Panc1 (cell line): Measurements from ENCODE around the gene UBE2Q2. TPM values are rescaled to one million over a fixed set of nuclear protein-coding genes. Genes with fewer than 3 reads are reported as not detected.

ENCODE experiments used
- ATAC-seq: fragments of 200-7000 bp; cut with Tn5 transposase; 2 replicates; pipeline ENCODE4 v1.9.1; 2020; ENCODE audit warnings: mild to moderate bottlenecking, moderate library complexity
- BruUV-seq: library from RNA; stranded (reverse); fragments of 400-500 nt; replicated peaks from 2 replicates; lab custom pipeline; 2021; lab: Mats Ljungman, UMichigan
- CTCF ChIA-PET: fragments of 300-600 bp; sonication (Branson Sonifier 250); formaldehyde crosslinking; loops from one replicate; lab custom pipeline; 2022; ENCODE audit warnings: antibody characterized with exemption; lab: Charles Lee
- POLR2A ChIA-PET: fragments of 300-600 bp; sonication (Branson Sonifier 250); formaldehyde crosslinking; loops from one replicate; lab custom pipeline; 2022; ENCODE audit warnings: antibody characterized with exemption; lab: Charles Lee
- DNase-seq: peaks from one replicate; pipeline ENCODE4 v3.0.0-alpha.2; 2010; ENCODE audit warnings: low read depth, low spot score
- H3K27ac ChIP-seq: 2 replicates; pipeline ENCODE4 v1.5.1; 2011; ENCODE audit warnings: mild to moderate bottlenecking, low read length, inconsistent platforms
- H3K27me3 ChIP-seq: fragments of 200-500 bp; sonication (Bioruptor generic); 2 replicates; pipeline ENCODE4 v1.6.0; 2014; ENCODE audit warnings: low read length, inconsistent platforms; ENCODE audit not compliant: control insufficient read depth, insufficient read depth
- H3K36me3 ChIP-seq: fragments of 200-500 bp; sonication (Bioruptor generic); 2 replicates; pipeline ENCODE4 v1.5.1; 2014; ENCODE audit warnings: inconsistent platforms, mild to moderate bottlenecking, low read length, moderate library complexity; ENCODE audit not compliant: control insufficient read depth, insufficient read depth
- H3K4me1 ChIP-seq: 2 replicates; pipeline ENCODE4 v1.5.1; 2011; ENCODE audit warnings: inconsistent platforms, mild to moderate bottlenecking, low read length, moderate library complexity; ENCODE audit not compliant: control insufficient read depth, insufficient read depth
- H3K4me3 ChIP-seq, 2 experiments: 2 replicates each; pipeline ENCODE4 v1.5.1; 2011 to 2012; ENCODE audit warnings: low read depth in 2 of 2, low read length in 2 of 2, mild to moderate bottlenecking in 2 of 2, inconsistent platforms in 1 of 2, moderate library complexity in 1 of 2
- H3K9me3 ChIP-seq: fragments of 200-500 bp; sonication (Bioruptor generic); 2 replicates; pipeline ENCODE4 v1.5.1; 2014; ENCODE audit warnings: low read depth, mild to moderate bottlenecking, inconsistent platforms, low read length, moderate library complexity; ENCODE audit not compliant: control insufficient read depth, insufficient read depth
- POLR2AphosphoS5 ChIP-seq: IDR thresholded peaks from 2 replicates; pipeline ENCODE4 v1.6.1; 2012; ENCODE audit warnings: mild to moderate bottlenecking, low read depth, low read length, moderate library complexity
- SIN3A ChIP-seq: IDR thresholded peaks from 2 replicates; pipeline ENCODE4 v1.6.1; 2012; ENCODE audit warnings: low read depth, mild to moderate bottlenecking, low read length, moderate library complexity, borderline replicate concordance; ENCODE audit not compliant: insufficient read depth
- TCF7L2 ChIP-seq: IDR thresholded peaks from 2 replicates; pipeline ENCODE4 v1.6.1; 2011; ENCODE audit warnings: mild to moderate bottlenecking, low read depth, low read length, inconsistent platforms
- in situ Hi-C: cut with HindIII; loops from 2 replicates; pipeline ENCODE4 v1.10.0; 2016; ENCODE audit warnings: low sequenced_read_pairs, low pct_unique_long_range_greater_than_20kb
- intact Hi-C: fragments of 100-400 bp; cut with micrococcal nuclease; formaldehyde crosslinking; loops from one replicate; pipeline ENCODE4 v1.10.0; 2022; ENCODE audit not compliant: unreplicated experiment
- total RNA-seq: library from RNA; stranded (reverse); gene quantifications from one replicate; pipeline ENCODE4 v1.2.1, GENCODE V29; 2021; ENCODE audit not compliant: unreplicated experiment
- TF ChIP-seq, protein P1 (sequence below), 2 experiments: IDR thresholded peaks; 2 replicates each; pipeline ENCODE4 v1.6.1; 2011 to 2012; ENCODE audit warnings: low read depth in 2 of 2, control low read depth in 1 of 2, low read length in 1 of 2, mild to moderate bottlenecking in 1 of 2, moderate library complexity in 1 of 2; ENCODE audit not compliant: insufficient read depth in 1 of 2
- TF ChIP-seq, protein P2 (sequence below): fragments of 450-650 bp; IDR thresholded peaks from 2 replicates; pipeline ENCODE4 v1.5.1; 2017; ENCODE audit warnings: mild to moderate bottlenecking

UBE2Q2 gene
- total RNA-seq, 1 experiment from 2014 or later: 39.2 TPM

DNA sequence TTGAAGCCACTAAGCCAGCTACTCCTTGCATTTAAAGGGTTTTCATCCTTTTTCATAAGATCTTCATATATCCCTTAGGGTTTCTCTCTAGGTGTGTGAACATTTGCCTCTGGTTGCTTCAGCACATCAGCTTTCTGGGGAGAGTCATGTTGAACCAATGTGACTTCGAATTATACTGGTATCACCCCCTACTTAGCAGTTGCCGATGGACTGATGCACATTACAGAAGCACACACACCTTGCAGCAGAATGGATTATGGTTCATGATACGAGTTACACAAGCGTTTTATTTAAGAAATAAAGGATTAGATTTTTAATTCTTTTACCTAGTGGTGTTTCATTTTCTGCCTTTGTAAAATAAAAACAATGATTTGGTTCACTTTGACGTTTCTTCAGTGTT is 100.0 kb downstream of the UBE2Q2 start:
- Histone ChIP-seq H3K36me3 (no peaks in the 10 kb centered on the region; the same call in 1 of the 2 replicates), H3K27ac (no peak overlapping the region), H3K4me3 (no peak overlapping the region), H3K27me3 (no peaks in the 10 kb centered on the region), H3K4me1 (no peaks in the 10 kb centered on the region), H3K9me3 (no peaks in the 10 kb centered on the region)
- ChIA-PET CTCF (no interaction called here), POLR2A (no interaction called here)
- TF ChIP-seq, protein P1, sequence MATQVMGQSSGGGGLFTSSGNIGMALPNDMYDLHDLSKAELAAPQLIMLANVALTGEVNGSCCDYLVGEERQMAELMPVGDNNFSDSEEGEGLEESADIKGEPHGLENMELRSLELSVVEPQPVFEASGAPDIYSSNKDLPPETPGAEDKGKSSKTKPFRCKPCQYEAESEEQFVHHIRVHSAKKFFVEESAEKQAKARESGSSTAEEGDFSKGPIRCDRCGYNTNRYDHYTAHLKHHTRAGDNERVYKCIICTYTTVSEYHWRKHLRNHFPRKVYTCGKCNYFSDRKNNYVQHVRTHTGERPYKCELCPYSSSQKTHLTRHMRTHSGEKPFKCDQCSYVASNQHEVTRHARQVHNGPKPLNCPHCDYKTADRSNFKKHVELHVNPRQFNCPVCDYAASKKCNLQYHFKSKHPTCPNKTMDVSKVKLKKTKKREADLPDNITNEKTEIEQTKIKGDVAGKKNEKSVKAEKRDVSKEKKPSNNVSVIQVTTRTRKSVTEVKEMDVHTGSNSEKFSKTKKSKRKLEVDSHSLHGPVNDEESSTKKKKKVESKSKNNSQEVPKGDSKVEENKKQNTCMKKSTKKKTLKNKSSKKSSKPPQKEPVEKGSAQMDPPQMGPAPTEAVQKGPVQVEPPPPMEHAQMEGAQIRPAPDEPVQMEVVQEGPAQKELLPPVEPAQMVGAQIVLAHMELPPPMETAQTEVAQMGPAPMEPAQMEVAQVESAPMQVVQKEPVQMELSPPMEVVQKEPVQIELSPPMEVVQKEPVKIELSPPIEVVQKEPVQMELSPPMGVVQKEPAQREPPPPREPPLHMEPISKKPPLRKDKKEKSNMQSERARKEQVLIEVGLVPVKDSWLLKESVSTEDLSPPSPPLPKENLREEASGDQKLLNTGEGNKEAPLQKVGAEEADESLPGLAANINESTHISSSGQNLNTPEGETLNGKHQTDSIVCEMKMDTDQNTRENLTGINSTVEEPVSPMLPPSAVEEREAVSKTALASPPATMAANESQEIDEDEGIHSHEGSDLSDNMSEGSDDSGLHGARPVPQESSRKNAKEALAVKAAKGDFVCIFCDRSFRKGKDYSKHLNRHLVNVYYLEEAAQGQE (IDR thresholded peaks at IDR 0.05; ENCODE audit: insufficient read depth in 1 of 2, low read depth in 2 of 2, low read length in 1 of 2): no peak
- TF ChIP-seq POLR2AphosphoS5 (no peak), TCF7L2 (no peak), SIN3A (no peak)
- TF ChIP-seq, protein P2, sequence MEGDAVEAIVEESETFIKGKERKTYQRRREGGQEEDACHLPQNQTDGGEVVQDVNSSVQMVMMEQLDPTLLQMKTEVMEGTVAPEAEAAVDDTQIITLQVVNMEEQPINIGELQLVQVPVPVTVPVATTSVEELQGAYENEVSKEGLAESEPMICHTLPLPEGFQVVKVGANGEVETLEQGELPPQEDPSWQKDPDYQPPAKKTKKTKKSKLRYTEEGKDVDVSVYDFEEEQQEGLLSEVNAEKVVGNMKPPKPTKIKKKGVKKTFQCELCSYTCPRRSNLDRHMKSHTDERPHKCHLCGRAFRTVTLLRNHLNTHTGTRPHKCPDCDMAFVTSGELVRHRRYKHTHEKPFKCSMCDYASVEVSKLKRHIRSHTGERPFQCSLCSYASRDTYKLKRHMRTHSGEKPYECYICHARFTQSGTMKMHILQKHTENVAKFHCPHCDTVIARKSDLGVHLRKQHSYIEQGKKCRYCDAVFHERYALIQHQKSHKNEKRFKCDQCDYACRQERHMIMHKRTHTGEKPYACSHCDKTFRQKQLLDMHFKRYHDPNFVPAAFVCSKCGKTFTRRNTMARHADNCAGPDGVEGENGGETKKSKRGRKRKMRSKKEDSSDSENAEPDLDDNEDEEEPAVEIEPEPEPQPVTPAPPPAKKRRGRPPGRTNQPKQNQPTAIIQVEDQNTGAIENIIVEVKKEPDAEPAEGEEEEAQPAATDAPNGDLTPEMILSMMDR: no peak
- in situ Hi-C loops: no loop called here
- intact Hi-C loops: no loop called here
- no TSS peak for BruUV-seq
- DNase-seq: no peak
- no peak for ATAC-seq

DNA sequence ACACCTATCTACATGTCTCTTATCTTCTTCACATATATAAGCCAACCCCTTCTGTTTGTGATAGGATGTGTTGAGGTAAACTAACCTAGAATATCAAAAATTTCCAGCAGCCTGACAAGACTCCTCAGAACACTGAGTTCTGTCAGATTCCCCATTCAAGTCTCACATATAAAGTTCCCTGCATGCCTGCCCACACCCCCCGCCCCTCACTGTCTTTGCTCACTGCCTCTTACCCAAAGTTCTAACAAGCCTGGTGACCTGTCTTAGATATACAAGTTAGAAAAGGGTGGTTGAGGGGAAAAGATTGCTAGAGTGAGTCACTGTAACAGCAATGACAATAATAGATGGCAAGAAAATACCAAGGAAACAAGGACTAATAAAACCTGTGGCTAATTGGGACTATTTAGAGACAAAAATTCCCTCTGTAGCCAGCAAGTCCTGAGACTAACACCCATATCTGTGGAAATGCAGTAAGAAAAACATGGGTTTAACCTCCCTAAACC is 100.5 kb downstream of the UBE2Q2 start:
- CTCF ChIA-PET: no interaction called here
- BruUV-seq: no TSS peak

More for the DNA sequence above, 100.5 kb downstream of the UBE2Q2 start:
- no peaks in the 10 kb centered on the region for H3K36me3 ChIP-seq
- ATAC-seq: 0 out of 2 replicates have a peak, but pooled peaks have one; percentile 10
- H3K4me3 ChIP-seq: no peak overlapping the region
- intact Hi-C loops: no loop called here
- H3K27me3 ChIP-seq: no peaks in the 10 kb centered on the region
- POLR2A ChIA-PET: no interaction called here
- DNase-seq: no peak
- TF ChIP-seq, protein P2: no peak
- TF ChIP-seq POLR2AphosphoS5 (no peak), TCF7L2 (no peak), SIN3A (no peak)
- TF ChIP-seq, protein P1 (IDR thresholded peaks at IDR 0.05; ENCODE audit: insufficient read depth in 1 of 2, low read depth in 2 of 2, low read length in 1 of 2): no peak
- H3K27ac ChIP-seq: no peak overlapping the region
- in situ Hi-C loops: no loop called here
- no peaks in the 10 kb centered on the region for H3K9me3 ChIP-seq
- no peaks in the 10 kb centered on the region for H3K4me1 ChIP-seq
